Measurements from ENCODE around the gene TIMP3.

DNA sequence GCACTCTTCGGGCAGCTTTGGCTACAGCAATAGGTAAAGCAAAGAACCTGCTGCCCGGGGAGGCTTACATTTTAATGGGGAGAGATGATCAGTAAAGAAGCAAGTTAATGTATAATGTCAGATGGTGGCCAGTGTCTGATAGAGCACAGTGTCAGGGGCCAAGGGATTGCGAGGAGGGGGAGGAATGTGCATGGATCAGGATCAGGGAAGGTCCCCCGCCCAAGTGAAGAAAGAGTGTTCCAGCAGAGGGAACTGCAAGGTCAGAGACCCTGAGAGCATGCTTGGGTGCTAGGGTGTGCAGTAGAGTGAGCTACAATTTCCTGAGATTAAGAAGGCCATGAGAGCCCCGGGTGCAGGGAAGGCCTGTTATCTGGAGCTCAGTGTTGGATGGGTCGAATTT is 39.7 kb downstream of the TIMP3 start:
- TF ChIP-seq POLR2A (IDR thresholded peaks at IDR 0.05) (no peak), POLR2AphosphoS5 (IDR thresholded peaks at IDR 0.05) (peak in 1 of 3 donors; percentile 57)
- TF ChIP-seq, protein P1, sequence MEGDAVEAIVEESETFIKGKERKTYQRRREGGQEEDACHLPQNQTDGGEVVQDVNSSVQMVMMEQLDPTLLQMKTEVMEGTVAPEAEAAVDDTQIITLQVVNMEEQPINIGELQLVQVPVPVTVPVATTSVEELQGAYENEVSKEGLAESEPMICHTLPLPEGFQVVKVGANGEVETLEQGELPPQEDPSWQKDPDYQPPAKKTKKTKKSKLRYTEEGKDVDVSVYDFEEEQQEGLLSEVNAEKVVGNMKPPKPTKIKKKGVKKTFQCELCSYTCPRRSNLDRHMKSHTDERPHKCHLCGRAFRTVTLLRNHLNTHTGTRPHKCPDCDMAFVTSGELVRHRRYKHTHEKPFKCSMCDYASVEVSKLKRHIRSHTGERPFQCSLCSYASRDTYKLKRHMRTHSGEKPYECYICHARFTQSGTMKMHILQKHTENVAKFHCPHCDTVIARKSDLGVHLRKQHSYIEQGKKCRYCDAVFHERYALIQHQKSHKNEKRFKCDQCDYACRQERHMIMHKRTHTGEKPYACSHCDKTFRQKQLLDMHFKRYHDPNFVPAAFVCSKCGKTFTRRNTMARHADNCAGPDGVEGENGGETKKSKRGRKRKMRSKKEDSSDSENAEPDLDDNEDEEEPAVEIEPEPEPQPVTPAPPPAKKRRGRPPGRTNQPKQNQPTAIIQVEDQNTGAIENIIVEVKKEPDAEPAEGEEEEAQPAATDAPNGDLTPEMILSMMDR (IDR thresholded peaks at IDR 0.05 in 8 of 11, conservative IDR thresholded peaks at IDR 0.05 in 3 of 11), result no peak

All from spleen (tissue), 7 donors.